Mesodermal cell (in vitro differentiated cells): ENCODE measurements around the gene KIR2DL3.
"Not testable (repeated sequence)": the region's sequence is repeated elsewhere in the genome, so short reads cannot be mapped to it uniquely, and the experiment has no call there.

ENCODE experiments used
- H3K27ac ChIP-seq: 2 replicates; pipeline ENCODE4 v1.7.0; 2013; ENCODE audit warnings: mild to moderate bottlenecking, low read depth, low read length, moderate library complexity; ENCODE audit not compliant: severe bottlenecking
- H3K36me3 ChIP-seq: 2 replicates; pipeline ENCODE4 v1.7.1; 2013; ENCODE audit warnings: mild to moderate bottlenecking, low read length, moderate library complexity; ENCODE audit not compliant: control insufficient read depth, insufficient read depth
- H3K4me1 ChIP-seq: one replicate; pipeline ENCODE4 v1.7.1; 2013; ENCODE audit warnings: mild to moderate bottlenecking, low read length; ENCODE audit not compliant: insufficient read depth, control insufficient read depth, poor library complexity, severe bottlenecking
- H3K4me3 ChIP-seq: 2 replicates; pipeline ENCODE4 v1.7.0; 2013; ENCODE audit warnings: low read length, control low read depth, mild to moderate bottlenecking; ENCODE audit not compliant: insufficient read depth, poor library complexity, severe bottlenecking; ENCODE audit errors: extremely low read depth
- H3K9me3 ChIP-seq: 2 replicates; pipeline ENCODE4 v1.7.1; 2013; ENCODE audit warnings: mild to moderate bottlenecking, low read length, moderate library complexity; ENCODE audit not compliant: control insufficient read depth
- WGBS, 2 experiments: methylation state at CpG; one replicate each; pipeline ENCODE4 v1.1.5; 2013; ENCODE audit warnings: missing lambda C conversion rate in 2 of 2; ENCODE audit not compliant: insufficient coverage in 2 of 2; 5-methylcytosine and 5-hydroxymethylcytosine counted together

KIR2DL3 gene

DNA sequence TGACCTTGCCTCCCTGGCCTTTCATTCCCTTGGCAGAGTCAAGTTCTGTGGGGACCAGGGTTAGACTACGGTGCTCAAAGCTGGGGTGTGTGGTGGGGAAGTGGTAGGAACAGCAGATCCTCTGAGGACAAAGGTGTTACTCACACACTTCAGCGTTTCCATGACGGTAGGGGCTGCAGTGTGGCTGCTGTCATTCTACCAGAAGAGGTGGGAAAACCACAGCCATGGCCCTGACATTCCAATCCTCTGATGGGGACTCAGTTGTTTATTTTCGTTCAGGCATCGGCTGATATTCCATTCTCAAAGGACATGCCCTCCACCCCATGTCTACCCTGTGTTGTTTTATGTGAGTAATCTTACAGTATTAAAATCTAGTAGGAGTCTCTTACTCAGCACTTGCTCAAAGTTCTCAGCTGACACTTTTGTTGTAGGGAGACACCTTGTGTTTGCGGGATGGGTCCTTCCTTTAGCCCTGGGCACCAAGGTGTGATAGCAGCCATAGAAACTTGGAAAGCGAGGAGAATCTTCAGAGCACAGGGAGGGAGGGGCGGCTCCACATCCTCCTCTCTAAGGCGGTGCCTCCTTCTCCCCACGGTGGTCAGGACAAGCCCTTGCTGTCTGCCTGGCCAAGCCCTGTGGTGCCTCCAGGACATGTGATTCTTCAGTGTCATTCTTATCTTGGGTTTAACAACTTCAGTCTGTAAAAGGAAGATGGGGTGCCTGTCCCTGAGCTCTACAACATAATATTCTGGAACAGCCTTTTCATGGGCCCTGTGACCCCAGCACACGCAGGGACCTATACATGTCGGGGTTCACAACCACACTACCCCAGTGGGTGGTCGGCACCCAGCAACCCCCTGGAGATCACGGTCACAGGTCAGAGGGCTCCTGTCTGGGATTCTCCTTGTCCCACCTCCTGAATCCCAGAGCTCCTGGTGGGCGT is 33.0 kb downstream of the KIR2DL3 start:
- not testable (repeated sequence) for H3K4me3 ChIP-seq, H3K36me3 ChIP-seq, H3K27ac ChIP-seq, H3K9me3 ChIP-seq, H3K4me1 ChIP-seq
- WGBS, 2 experiments, result 65 to 100% methylated on average over 2 to 4 of the region's 15 CpGs

DNA sequence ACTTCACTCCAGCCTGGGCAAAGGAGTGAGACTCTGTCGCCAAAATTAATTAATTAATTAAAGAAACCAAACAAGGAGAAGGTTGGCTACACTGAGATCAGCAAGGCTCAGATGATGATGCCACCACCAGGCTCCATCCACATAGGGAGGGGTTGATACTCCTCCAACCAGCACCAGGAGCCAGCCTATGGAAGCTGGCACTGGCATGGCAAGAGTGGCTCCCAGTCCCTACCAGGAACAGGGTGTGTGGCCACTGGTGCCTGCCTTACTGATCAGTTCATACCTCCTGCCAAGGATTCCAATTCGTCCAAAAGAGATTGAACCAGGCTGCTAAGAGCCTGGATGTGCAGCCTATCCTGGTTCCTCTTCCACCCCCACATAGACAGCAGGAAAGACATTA is 34.4 kb downstream of the KIR2DL3 start:
- WGBS, 2 experiments, result no CpG with 5 or more reads among the region's 2 CpGs
- not testable (repeated sequence) for H3K27ac ChIP-seq, H3K9me3 ChIP-seq, H3K36me3 ChIP-seq, H3K4me3 ChIP-seq, H3K4me1 ChIP-seq

DNA sequence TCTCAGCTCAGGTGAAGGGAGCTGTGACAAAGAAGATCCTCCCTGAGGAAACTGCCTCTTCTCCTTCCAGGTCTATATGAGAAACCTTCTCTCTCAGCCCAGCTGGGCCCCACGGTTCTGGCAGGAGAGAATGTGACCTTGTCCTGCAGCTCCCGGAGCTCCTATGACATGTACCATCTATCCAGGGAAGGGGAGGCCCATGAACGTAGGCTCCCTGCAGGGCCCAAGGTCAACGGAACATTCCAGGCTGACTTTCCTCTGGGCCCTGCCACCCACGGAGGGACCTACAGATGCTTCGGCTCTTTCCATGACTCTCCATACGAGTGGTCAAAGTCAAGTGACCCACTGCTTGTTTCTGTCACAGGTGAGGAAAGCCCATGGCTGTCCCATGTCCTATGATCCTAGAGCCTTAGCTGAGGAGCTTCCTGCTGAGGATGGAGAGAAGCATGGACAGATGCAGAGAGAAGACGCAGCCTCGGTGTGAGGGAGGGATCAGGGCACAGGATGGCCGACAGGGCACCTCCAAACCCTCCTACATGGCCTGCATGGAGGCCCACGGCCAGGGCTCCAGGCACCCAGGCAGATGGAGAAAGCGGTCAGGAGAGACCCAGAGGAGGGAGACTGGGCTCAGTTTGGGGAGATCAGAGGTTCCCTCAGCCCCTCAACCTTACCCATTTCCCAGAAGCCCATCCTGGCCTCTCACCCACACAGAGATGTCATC is 36.9 kb downstream of the KIR2DL3 start:
- H3K4me3 ChIP-seq, H3K27ac ChIP-seq, H3K4me1 ChIP-seq, H3K36me3 ChIP-seq, H3K9me3 ChIP-seq: not testable (repeated sequence)
- 70 to 79% methylated on average over 2 of the region's 12 CpGs for WGBS, 2 experiments

DNA sequence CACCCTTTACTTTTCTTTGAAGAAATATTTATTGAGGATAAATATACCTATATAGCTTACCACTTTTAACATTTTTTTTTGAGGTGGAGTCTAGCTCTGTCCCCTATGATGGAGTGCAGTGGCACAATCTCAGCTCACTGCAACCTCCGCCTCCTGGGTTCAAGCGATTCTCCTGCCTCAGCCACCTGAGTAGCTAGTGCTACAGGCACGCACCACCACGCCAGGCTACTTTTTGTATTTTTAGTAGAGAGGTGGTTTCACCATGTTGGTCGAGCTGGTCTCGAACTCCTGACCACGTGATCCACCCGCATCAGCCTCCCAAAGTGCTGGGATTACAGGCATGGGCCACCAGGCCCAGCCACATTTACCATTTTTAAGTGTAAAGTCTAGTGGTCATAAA is 37.5 kb downstream of the KIR2DL3 start:
- not testable (repeated sequence) for H3K9me3 ChIP-seq, H3K27ac ChIP-seq, H3K36me3 ChIP-seq, H3K4me3 ChIP-seq, H3K4me1 ChIP-seq
- WGBS, 2 experiments, result 100% methylated on average over 2 of the region's 8 CpGs; no CpG with 5 or more reads in 1 of the 2 experiments

DNA sequence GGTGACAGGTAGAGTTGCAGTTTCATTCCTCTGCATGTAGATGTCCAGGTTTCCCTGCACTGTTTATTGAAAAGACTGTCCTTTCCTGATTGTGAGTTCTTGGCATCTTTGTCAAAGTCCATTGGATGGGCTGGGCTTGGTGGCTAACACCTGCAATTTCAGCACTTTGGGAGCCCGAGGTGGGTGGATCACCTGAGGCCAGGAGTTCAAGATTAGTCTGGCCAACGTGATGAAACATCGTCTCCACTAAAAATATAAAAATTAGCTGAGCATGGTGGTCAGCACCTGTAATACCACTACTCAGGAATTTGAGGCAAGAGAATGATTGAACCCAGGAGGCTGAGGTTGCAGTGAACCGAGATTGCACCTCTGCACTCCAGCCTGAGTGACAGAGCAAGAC is 39.5 kb downstream of the KIR2DL3 start:
- H3K27ac ChIP-seq, H3K4me1 ChIP-seq, H3K9me3 ChIP-seq, H3K36me3 ChIP-seq, H3K4me3 ChIP-seq: not testable (repeated sequence)
- no CpG with 5 or more reads among the region's 4 CpGs for WGBS, 2 experiments

DNA sequence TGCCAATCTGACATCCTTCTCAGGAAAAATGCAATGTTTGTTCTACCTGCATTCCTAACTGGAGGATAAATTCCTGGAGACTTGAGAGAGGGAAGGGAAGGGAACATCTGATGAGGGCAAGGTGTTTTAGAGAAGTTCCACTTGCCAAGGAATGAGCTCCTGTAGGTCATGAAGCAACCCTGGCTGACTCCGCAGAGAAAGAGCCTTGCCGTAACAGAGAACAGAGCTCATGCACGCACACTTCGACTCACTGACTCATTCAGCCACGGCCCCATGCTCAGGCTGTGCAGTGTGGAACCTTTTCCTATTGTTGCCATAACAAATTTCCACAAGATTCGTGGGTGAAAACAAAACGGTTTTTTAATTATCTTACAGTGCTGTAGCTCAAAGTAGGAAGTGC is 40.6 kb downstream of the KIR2DL3 start:
- H3K36me3 ChIP-seq, H3K4me3 ChIP-seq, H3K9me3 ChIP-seq, H3K27ac ChIP-seq, H3K4me1 ChIP-seq: not testable (repeated sequence)
- 73% methylated on average over 5 of the region's 7 CpGs; no CpG with 5 or more reads in 1 of the 2 experiments for WGBS, 2 experiments

DNA sequence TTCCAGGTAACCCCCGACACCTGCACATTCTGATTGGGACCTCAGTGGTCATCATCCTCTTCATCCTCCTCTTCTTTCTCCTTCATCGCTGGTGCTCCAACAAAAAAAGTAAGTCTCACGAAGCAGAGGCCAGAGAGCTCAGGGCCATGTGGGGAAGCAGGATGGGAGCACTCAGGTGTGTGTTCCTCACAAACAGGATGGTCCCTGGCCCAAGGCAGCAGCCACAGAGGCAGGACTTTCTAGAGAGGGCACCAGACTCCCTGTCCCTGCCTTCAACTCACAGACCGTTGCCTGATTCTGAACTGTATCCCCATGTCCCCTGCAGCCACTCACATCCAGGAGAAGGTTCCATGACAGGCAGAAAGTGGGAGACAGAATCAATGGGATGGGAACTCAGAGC is 44.6 kb downstream of the KIR2DL3 start:
- peaks cover 16% of the 10 kb centered on the region for H3K9me3 ChIP-seq
- H3K4me3 ChIP-seq, H3K27ac ChIP-seq, H3K4me1 ChIP-seq, H3K36me3 ChIP-seq: not testable (repeated sequence)
- 30 to 67% methylated on average over 1 of the region's 4 CpGs for WGBS, 2 experiments

DNA sequence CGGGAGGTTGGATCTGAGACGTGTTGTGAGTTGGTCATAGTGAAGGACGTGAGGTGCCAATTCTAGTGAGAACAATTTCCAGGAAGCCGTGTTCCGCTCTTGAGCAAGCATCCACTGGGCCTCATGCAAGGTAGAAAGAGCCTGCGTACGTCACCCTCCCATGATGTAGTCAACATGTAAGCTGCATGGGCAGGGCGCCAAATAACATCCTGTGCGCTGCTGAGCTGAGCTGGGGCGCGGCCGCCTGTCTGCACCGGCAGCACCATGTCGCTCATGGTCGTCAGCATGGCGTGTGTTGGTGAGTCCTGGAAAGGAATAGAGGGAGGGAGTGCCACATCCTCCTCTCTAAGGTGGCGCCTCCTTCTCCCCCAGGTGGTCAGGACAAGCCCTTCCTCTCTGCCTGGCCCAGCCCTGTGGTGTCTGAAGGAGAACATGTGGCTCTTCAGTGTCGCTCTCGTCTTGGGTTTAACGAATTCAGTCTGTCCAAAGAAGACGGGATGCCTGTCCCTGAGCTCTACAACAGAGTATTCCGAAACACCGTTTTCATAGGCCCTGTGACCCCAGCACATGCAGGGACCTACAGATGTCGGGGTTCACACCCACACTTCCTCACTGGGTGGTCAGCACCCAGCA is 47.9 kb downstream of the KIR2DL3 start:
- H3K4me1 ChIP-seq, H3K36me3 ChIP-seq, H3K27ac ChIP-seq, H3K4me3 ChIP-seq: not testable (repeated sequence)
- peaks cover 35% of the 10 kb centered on the region for H3K9me3 ChIP-seq
- WGBS, 2 experiments, result 75 to 84% methylated on average over 13 to 21 of the region's 24 CpGs

DNA sequence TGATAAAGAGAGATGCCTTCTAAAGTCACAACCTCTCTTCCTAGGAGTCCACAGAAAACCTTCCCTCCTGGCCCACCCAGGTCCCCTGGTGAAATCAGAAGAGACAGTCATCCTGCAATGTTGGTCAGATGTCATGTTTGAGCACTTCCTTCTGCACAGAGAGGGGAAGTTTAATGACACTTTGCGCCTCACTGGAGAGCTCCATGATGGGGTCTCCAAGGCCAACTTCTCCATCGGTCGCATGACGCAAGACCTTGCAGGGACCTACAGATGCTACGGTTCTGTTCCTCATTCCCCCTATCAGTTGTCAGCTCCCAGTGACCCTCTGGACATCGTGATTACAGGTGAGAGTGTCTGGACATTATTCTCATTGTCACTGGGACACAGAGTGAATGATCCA is 49.8 kb downstream of the KIR2DL3 start:
- H3K4me1 ChIP-seq, H3K4me3 ChIP-seq, H3K27ac ChIP-seq, H3K36me3 ChIP-seq: not testable (repeated sequence)
- 80 to 81% methylated on average over 5 to 6 of the region's 6 CpGs for WGBS, 2 experiments
- H3K9me3 ChIP-seq, result peaks cover 37% of the 10 kb centered on the region

DNA sequence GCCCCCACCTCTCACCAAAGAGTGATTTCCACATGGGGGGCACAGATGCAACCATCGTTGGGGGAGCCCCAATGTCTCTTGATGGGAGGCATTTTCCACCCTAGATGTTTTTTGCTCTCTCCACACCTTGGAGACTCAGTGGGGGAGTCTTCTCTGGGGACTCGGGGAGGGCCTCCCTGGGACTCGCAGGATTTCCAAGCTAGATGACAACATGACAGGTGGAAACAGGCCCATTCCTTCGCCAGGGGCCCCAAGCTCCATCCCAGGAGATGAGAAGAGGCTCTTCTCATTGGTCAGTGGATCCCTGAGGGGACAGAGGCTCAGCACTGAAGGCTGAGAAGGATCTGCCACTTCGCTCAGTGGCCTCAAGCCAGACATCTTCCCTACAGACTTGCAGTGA is 52.4 kb downstream of the KIR2DL3 start:
- Histone ChIP-seq H3K9me3 (peaks cover 34% of the 10 kb centered on the region), H3K27ac (no peak overlapping the region), H3K4me3 (no peak overlapping the region), H3K36me3 (no peaks in the 10 kb centered on the region), H3K4me1 (no peaks in the 10 kb centered on the region)
- WGBS, 2 experiments, result 26 to 40% methylated on average over 2 to 4 of the region's 5 CpGs
